Gastroesophageal sphincter (tissue), 3 donors: ENCODE measurements around the gene LRRC55.

Experiments used
- POLR2A ChIP-seq, 2 donors: fragments of 450-650 bp; IDR thresholded peaks; one replicate each; pipeline ENCODE4 v1.6.1; 2017; ENCODE audit warnings: antibody characterized with exemption in 2 of 2, mild to moderate bottlenecking in 2 of 2, moderate library complexity in 1 of 2
- POLR2AphosphoS5 ChIP-seq: sonication (generic); formaldehyde crosslinking; IDR thresholded peaks from one replicate; pipeline ENCODE4 v1.6.1; 2017; ENCODE audit warnings: antibody characterized with exemption
- TF ChIP-seq, protein P1 (sequence below), 4 experiments: fragments of 200-600 bp in 2 of 4; fragments of 450-650 bp in 2 of 4; sonication (generic) in 1 of 4; IDR thresholded peaks; one replicate each; pipeline ENCODE4 v1.5.1; 2017 to 2019; ENCODE audit warnings: antibody characterized with exemption in 4 of 4, mild to moderate bottlenecking in 2 of 4, moderate library complexity in 2 of 4

DNA sequence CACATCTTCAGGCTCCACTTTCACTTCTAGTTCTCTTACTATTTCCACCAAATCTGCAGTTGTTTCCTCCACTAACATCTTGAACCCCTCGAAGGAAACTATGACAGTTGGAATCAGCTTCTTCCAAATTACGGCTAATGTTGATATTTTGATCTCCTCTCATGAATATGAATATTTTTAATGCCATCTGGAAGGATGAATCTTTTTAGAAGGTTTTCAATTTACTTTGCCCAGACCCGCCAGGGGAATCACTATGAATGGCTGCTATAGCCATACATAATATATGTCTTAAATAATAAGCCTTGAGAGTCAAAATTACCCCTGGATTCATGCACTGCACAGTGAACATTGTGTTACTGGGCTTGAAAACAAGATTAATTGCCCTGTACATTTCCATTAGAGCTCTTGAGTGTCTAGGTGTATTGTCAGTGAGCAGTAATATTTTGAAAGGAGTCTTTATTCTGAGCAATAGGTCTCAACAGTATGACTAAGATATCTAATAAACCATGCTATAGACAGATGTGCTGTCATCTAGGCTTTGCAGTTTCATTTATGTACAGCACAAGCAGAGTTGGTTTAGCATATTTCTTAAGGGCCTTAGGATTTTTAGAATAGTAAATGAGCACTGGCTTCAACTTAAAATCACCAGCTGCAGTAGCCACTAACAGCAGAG, 48.3 kb upstream of the LRRC55 start:
- TF ChIP-seq, protein P1, sequence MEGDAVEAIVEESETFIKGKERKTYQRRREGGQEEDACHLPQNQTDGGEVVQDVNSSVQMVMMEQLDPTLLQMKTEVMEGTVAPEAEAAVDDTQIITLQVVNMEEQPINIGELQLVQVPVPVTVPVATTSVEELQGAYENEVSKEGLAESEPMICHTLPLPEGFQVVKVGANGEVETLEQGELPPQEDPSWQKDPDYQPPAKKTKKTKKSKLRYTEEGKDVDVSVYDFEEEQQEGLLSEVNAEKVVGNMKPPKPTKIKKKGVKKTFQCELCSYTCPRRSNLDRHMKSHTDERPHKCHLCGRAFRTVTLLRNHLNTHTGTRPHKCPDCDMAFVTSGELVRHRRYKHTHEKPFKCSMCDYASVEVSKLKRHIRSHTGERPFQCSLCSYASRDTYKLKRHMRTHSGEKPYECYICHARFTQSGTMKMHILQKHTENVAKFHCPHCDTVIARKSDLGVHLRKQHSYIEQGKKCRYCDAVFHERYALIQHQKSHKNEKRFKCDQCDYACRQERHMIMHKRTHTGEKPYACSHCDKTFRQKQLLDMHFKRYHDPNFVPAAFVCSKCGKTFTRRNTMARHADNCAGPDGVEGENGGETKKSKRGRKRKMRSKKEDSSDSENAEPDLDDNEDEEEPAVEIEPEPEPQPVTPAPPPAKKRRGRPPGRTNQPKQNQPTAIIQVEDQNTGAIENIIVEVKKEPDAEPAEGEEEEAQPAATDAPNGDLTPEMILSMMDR (IDR thresholded peaks at IDR 0.05), result no peak
- TF ChIP-seq POLR2A (IDR thresholded peaks at IDR 0.05), result no peak
- TF ChIP-seq POLR2AphosphoS5, result no peak
